HG03045 (cell line): Measurements from ENCODE around the gene WRNIP1.

Source experiments
- ATAC-seq: cut with Tn5 transposase; IDR thresholded peaks from one replicate; pipeline ENCODE4 v1.9.1; 2021; ENCODE audit warnings: mild to moderate bottlenecking, moderate library complexity; ENCODE audit not compliant: unreplicated experiment

Gene WRNIP1

GRCh38 chr6:2803731-2804429 is 38.7 kb downstream of the WRNIP1 start:
- no peak for ATAC-seq

- no peak for ATAC-seq
These were observed 39.3 kb downstream of the WRNIP1 start for GRCh38 chr6:2804516-2804915.

- no peak for ATAC-seq
These were observed 39.8 kb downstream of the WRNIP1 start for GRCh38 chr6:2805031-2805430.

GRCh38 chr6:2806644-2807043 is 41.5 kb downstream of the WRNIP1 start:
- ATAC-seq, result no peak

- no peak for ATAC-seq
These were observed 42.3 kb downstream of the WRNIP1 start for GRCh38 chr6:2807342-2808090.

GRCh38 chr6:2809015-2809414 is 43.8 kb downstream of the WRNIP1 start:
- no peak for ATAC-seq

- ATAC-seq, result no peak
These were observed 45.0 kb downstream of the WRNIP1 start for GRCh38 chr6:2810092-2810671.

GRCh38 chr6:2812695-2813094 is 47.5 kb downstream of the WRNIP1 start:
- no peak for ATAC-seq

- ATAC-seq, result no peak
These were observed 51.0 kb downstream of the WRNIP1 start for GRCh38 chr6:2816158-2816557.

- ATAC-seq, result no peak
These were observed 52.8 kb downstream of the WRNIP1 start for GRCh38 chr6:2817903-2818443.

- ATAC-seq, result no peak
These were observed 53.4 kb downstream of the WRNIP1 start for GRCh38 chr6:2818593-2818992.

- ATAC-seq, result no peak
These were observed 53.9 kb downstream of the WRNIP1 start for GRCh38 chr6:2819115-2819514.

GRCh38 chr6:2819978-2820377 is 54.8 kb downstream of the WRNIP1 start:
- no peak for ATAC-seq

- no peak for ATAC-seq
These were observed 55.2 kb downstream of the WRNIP1 start for GRCh38 chr6:2820415-2820814.

GRCh38 chr6:2821554-2821953 is 56.4 kb downstream of the WRNIP1 start:
- ATAC-seq, result no peak

GRCh38 chr6:2823104-2823850 is 58.1 kb downstream of the WRNIP1 start:
- ATAC-seq, result no peak

GRCh38 chr6:2826131-2826530 is 60.9 kb downstream of the WRNIP1 start:
- ATAC-seq, result no peak

- no peak for ATAC-seq
These were observed 61.9 kb downstream of the WRNIP1 start for GRCh38 chr6:2827142-2827541.

- ATAC-seq, result no peak
These were observed 63.4 kb downstream of the WRNIP1 start for GRCh38 chr6:2828629-2829028.

GRCh38 chr6:2829253-2829652 is 64.1 kb downstream of the WRNIP1 start:
- ATAC-seq, result no peak

- no peak for ATAC-seq
These were observed 65.0 kb downstream of the WRNIP1 start for GRCh38 chr6:2830183-2830582.
